Transverse colon (tissue), 4 donors: ENCODE results near the gene IPO11. TPM values are rescaled to one million over a fixed set of nuclear protein-coding genes. Genes with fewer than 3 reads are reported as not detected.

Experiments
- DNase-seq: peaks from one replicate; pipeline ENCODE4 v3.0.0-alpha.2; 2019
- H3K27ac ChIP-seq, 4 donors: fragments of 200-600 bp; sonication (generic); 2 replicates each; pipeline ENCODE4 v1.5.1; 2016 to 2018; ENCODE audit warnings: inconsistent platforms in 4 of 4
- H3K27me3 ChIP-seq: fragments of 200-600 bp; sonication (generic); 2 replicates; pipeline ENCODE4 v1.5.1; 2017; ENCODE audit warnings: inconsistent platforms
- H3K36me3 ChIP-seq, 4 donors: fragments of 200-600 bp; sonication (generic); 2 replicates each; pipeline ENCODE4 v1.5.1; 2017 to 2019; ENCODE audit warnings: inconsistent platforms in 4 of 4
- H3K4me1 ChIP-seq, 4 donors: fragments of 200-600 bp; sonication (generic); 2 replicates each; pipeline ENCODE4 v1.5.1; 2017 to 2020; ENCODE audit warnings: inconsistent platforms in 4 of 4
- H3K4me3 ChIP-seq, 4 donors: fragments of 200-600 bp; sonication (generic); 1 replicate in 1 of 4; 2 replicates in 3 of 4; pipeline versions ENCODE4 v1.5.1 to v1.6.1; 2017 to 2019; ENCODE audit warnings: inconsistent platforms in 4 of 4
- H3K9me3 ChIP-seq, 2 donors: fragments of 200-600 bp; sonication (generic); 2 replicates each; pipeline ENCODE4 v1.5.1; 2017 to 2019; ENCODE audit warnings: inconsistent platforms in 2 of 2
- EP300 ChIP-seq: sonication (generic); formaldehyde crosslinking; IDR thresholded peaks from one replicate; pipeline ENCODE4 v1.6.1; 2017; ENCODE audit warnings: antibody characterized with exemption, low read depth
- POLR2A ChIP-seq: fragments of 450-650 bp; IDR thresholded peaks from one replicate; pipeline ENCODE4 v1.6.1; 2016; ENCODE audit warnings: antibody characterized with exemption, mild to moderate bottlenecking, moderate library complexity
- POLR2AphosphoS5 ChIP-seq, 3 donors: sonication (generic); formaldehyde crosslinking; IDR thresholded peaks; one replicate each; pipeline ENCODE4 v1.6.1; 2016; ENCODE audit warnings: antibody characterized with exemption in 3 of 3
- WGBS, 2 donors: methylation state at CpG; one replicate each; pipeline ENCODE4 v1.1.5; 2018; ENCODE audit warnings: low coverage in 1 of 2; 5-methylcytosine and 5-hydroxymethylcytosine counted together
- in situ Hi-C, 4 donors: fragments of 200-750 bp; cut with MboI; loops; one replicate each; pipeline versions ENCODE4 v1.15.0 to v1.15.1; 2017; ENCODE audit warnings: low sequenced_read_pairs in 3 of 4, low pct_ligation_motif_present in 1 of 4, low pct_unique_long_range_greater_than_20kb in 1 of 4
- intact Hi-C: fragments of 100-400 bp; cut with DNase I; formaldehyde crosslinking; loops from one replicate; pipeline ENCODE4 v1.15.1; 2023; ENCODE audit warnings: low total_unique reads
- total RNA-seq, 4 donors: library from RNA; depleted of rRNA; stranded (reverse); fragments of >200 nt; gene quantifications; one replicate each; pipeline ENCODE4 v1.1.0, GENCODE V29; 2016
- TF ChIP-seq, protein P1 (sequence below), 5 experiments: fragments of 200-600 bp in 3 of 5; fragments of 450-650 bp in 2 of 5; sonication (generic) in 3 of 5; IDR thresholded peaks; 1 replicate in 2 of 5; 2 replicates in 3 of 5; pipeline ENCODE4 v1.5.1; 2016 to 2017; ENCODE audit warnings: antibody characterized with exemption in 5 of 5, inconsistent platforms in 3 of 5, mild to moderate bottlenecking in 2 of 5, moderate library complexity in 1 of 5

The IPO11 gene
- total RNA-seq, 4 donors from 2014 or later: 6.4 to 37.8 (median 16.3) TPM

GRCh38 chr5:62585751-62586150 lies 173.2 kb downstream of the IPO11 start:
- intact Hi-C loops: loop anchor here (2.0 kb wide), 1 partner anchor 77 kb away; no protein-coding TSS in a partner anchor
- Histone ChIP-seq H3K9me3 (no peaks in the 10 kb centered on the region), H3K27me3 (no peaks in the 10 kb centered on the region), H3K4me1 (no peaks in the 10 kb centered on the region), H3K36me3 (no peaks in the 10 kb centered on the region), H3K4me3 (no peak overlapping the region), H3K27ac (no peak overlapping the region)
- DNase-seq: no peak
- in situ Hi-C loops: no loop called here
- TF ChIP-seq POLR2AphosphoS5 (IDR thresholded peaks at IDR 0.05): no peak

GRCh38 chr5:62587737-62588136 lies 175.2 kb downstream of the IPO11 start:
- Histone ChIP-seq H3K27ac (no peak overlapping the region), H3K4me1 (no peaks in the 10 kb centered on the region), H3K36me3 (no peaks in the 10 kb centered on the region), H3K4me3 (no peak overlapping the region), H3K9me3 (no peaks in the 10 kb centered on the region), H3K27me3 (no peaks in the 10 kb centered on the region)
- in situ Hi-C loops: no loop called here
- DNase-seq: no peak
- TF ChIP-seq, protein P1, sequence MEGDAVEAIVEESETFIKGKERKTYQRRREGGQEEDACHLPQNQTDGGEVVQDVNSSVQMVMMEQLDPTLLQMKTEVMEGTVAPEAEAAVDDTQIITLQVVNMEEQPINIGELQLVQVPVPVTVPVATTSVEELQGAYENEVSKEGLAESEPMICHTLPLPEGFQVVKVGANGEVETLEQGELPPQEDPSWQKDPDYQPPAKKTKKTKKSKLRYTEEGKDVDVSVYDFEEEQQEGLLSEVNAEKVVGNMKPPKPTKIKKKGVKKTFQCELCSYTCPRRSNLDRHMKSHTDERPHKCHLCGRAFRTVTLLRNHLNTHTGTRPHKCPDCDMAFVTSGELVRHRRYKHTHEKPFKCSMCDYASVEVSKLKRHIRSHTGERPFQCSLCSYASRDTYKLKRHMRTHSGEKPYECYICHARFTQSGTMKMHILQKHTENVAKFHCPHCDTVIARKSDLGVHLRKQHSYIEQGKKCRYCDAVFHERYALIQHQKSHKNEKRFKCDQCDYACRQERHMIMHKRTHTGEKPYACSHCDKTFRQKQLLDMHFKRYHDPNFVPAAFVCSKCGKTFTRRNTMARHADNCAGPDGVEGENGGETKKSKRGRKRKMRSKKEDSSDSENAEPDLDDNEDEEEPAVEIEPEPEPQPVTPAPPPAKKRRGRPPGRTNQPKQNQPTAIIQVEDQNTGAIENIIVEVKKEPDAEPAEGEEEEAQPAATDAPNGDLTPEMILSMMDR (IDR thresholded peaks at IDR 0.05): no peak
- no peak for TF ChIP-seq POLR2AphosphoS5 (IDR thresholded peaks at IDR 0.05)
- TF ChIP-seq EP300: no peak
- no peak for TF ChIP-seq POLR2A
- intact Hi-C loops: no loop called here
- 74% methylated on average over 3 of the region's 3 CpGs; no CpG with 5 or more reads in 1 of the 2 donors for WGBS, 2 donors

DNA sequence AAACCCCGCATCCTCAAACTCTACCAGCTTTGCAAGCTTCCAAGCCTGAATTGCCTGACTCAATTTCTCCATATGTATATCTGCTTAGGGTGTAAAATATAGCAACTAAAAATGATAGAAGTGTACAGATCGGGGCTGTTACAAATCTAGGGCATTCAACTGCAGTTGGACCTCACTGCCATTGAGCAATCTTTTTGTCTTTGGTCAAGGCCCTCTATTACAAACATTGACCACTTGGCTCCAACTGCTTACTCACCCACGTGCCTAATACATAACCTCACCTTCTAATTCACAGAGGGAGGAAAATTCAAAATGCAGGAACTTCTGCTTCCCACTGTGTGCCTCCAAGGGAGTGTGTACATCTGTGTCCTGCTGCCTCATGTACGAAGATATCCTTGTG lies 176.1 kb downstream of the IPO11 start:
- Histone ChIP-seq H3K27ac (no peak overlapping the region), H3K27me3 (no peaks in the 10 kb centered on the region), H3K4me1 (no peaks in the 10 kb centered on the region), H3K36me3 (no peaks in the 10 kb centered on the region), H3K9me3 (no peaks in the 10 kb centered on the region), H3K4me3 (no peak overlapping the region)
- in situ Hi-C loops: no loop called here
- no peak for TF ChIP-seq EP300
- TF ChIP-seq POLR2AphosphoS5 (IDR thresholded peaks at IDR 0.05): no peak
- TF ChIP-seq POLR2A: no peak
- TF ChIP-seq, protein P1 (IDR thresholded peaks at IDR 0.05): no peak
- WGBS, 2 donors: 91 to 95% methylated on average over 4 of the region's 4 CpGs
- no peak for DNase-seq
- intact Hi-C loops: no loop called here

DNA sequence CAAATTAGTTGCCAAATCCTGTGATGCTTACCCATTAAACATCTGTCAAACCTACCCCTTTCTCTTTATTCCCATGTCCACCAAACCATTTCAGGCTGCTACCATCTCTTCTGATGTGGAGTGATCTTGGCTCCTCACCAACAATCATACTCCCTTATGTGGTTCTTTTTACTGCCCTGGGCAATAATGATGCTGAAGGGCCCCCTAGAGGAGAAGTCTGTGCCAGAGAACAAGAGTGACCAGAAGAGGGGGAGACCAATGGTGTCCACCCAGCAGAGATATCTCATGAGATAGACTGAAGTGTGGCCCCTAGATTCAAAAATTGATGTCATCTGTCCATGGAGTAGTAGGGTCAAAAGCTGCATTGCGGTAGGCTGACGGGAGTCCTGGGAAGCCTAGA lies 176.9 kb downstream of the IPO11 start:
- Histone ChIP-seq H3K27ac (no peak overlapping the region), H3K36me3 (no peaks in the 10 kb centered on the region), H3K9me3 (no peaks in the 10 kb centered on the region), H3K27me3 (no peaks in the 10 kb centered on the region), H3K4me1 (no peaks in the 10 kb centered on the region), H3K4me3 (no peak overlapping the region)
- in situ Hi-C loops: no loop called here
- TF ChIP-seq POLR2AphosphoS5 (IDR thresholded peaks at IDR 0.05) (no peak), EP300 (no peak), POLR2A (no peak)
- TF ChIP-seq, protein P1 (IDR thresholded peaks at IDR 0.05): no peak
- intact Hi-C loops: no loop called here
- WGBS, 2 donors: 100% methylated on average over 2 of the region's 2 CpGs
- DNase-seq: no peak

GRCh38 chr5:62590387-62590786 lies 177.8 kb downstream of the IPO11 start:
- H3K27ac ChIP-seq: no peak overlapping the region
- intact Hi-C loops: no loop called here
- H3K4me1 ChIP-seq: no peaks in the 10 kb centered on the region
- H3K36me3 ChIP-seq: no peaks in the 10 kb centered on the region
- no peaks in the 10 kb centered on the region for H3K27me3 ChIP-seq
- DNase-seq: no peak
- no peaks in the 10 kb centered on the region for H3K9me3 ChIP-seq
- no peak for TF ChIP-seq POLR2AphosphoS5 (IDR thresholded peaks at IDR 0.05)
- no peak for TF ChIP-seq POLR2A
- no peak for TF ChIP-seq EP300
- TF ChIP-seq, protein P1 (IDR thresholded peaks at IDR 0.05): no peak
- H3K4me3 ChIP-seq: no peak overlapping the region
- in situ Hi-C loops: no loop called here
- WGBS, 2 donors: 88 to 90% methylated on average over 2 of the region's 2 CpGs
